ENCODE results near the gene PCDHA6. TPM values are rescaled to one million over a fixed set of nuclear protein-coding genes. Genes with fewer than 3 reads are reported as not detected.
"Not testable (repeated sequence)": the region's sequence is repeated elsewhere in the genome, so short reads cannot be mapped to it uniquely, and the experiment has no call there.

The PCDHA6 gene
- total RNA-seq, 1 donor from 2014 or later, result 2.7 TPM

DNA sequence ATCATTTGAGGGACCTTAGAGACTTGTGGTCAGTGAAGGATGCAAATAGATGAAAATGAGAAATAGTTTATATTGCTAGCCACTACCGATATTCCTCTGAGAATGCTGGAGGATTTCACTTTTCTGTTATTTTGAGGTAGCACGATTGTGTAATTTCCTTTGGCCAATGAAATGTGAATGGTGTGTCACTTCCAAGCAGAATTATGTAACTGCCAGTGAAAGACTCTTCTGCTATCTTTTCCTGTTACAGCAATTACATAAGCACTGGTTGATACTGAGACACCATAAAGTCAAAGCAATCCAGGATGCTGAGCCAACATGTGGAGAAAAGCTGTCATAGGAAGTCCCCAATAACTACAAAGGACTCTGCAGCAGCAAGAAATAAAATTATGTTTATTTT is 36.7 kb upstream of the PCDHA6 start:
- no peak overlapping the region for H3K27ac Mint-ChIP-seq (ENCODE audit: unreplicated experiment)
- Histone ChIP-seq H4K20me1 (ENCODE audit: insufficient read depth, low read length) (no peaks in the 10 kb centered on the region), H3K27ac (ENCODE audit: low read depth, low read length) (no peak overlapping the region), H3K4me2 (ENCODE audit: low read length) (no peak overlapping the region), H3K9ac (ENCODE audit: low read length) (no peak overlapping the region), H3K4me1 (ENCODE audit: insufficient read depth, low read length) (no peaks in the 10 kb centered on the region), H3K27me3 (ENCODE audit: insufficient read depth, low read length) (no peaks in the 10 kb centered on the region), H3K4me3 (ENCODE audit: insufficient read depth, low read depth, low read length) (no peak overlapping the region), H3K36me3 (ENCODE audit: insufficient read depth, low read length) (no peaks in the 10 kb centered on the region), H3K9me3 (ENCODE audit: insufficient read depth, low read depth, low read length) (peaks cover 17% of the 10 kb centered on the region), H3K79me2 (ENCODE audit: insufficient read depth, low read length) (no peaks in the 10 kb centered on the region), H2AFZ (ENCODE audit: low read depth, low read length) (no peak overlapping the region)
- DNase-seq (ENCODE audit: low read depth) (no peak), FAIRE-seq (no peak)
- H3K27me3 Mint-ChIP-seq (ENCODE audit: low read depth, unreplicated experiment), result no peaks in the 10 kb centered on the region
- H3K4me1 Mint-ChIP-seq (ENCODE audit: low read depth, unreplicated experiment), result no peaks in the 10 kb centered on the region
- H3K9me3 Mint-ChIP-seq (ENCODE audit: unreplicated experiment), result peaks cover 23% of the 10 kb centered on the region
- peaks cover 9% of the 10 kb centered on the region for H3K36me3 Mint-ChIP-seq (ENCODE audit: low read depth, unreplicated experiment)
- no peak for TF ChIP-seq EZH2 (IDR thresholded peaks at IDR 0.05; ENCODE audit: insufficient read depth, low read length)
- TF ChIP-seq, protein P1, sequence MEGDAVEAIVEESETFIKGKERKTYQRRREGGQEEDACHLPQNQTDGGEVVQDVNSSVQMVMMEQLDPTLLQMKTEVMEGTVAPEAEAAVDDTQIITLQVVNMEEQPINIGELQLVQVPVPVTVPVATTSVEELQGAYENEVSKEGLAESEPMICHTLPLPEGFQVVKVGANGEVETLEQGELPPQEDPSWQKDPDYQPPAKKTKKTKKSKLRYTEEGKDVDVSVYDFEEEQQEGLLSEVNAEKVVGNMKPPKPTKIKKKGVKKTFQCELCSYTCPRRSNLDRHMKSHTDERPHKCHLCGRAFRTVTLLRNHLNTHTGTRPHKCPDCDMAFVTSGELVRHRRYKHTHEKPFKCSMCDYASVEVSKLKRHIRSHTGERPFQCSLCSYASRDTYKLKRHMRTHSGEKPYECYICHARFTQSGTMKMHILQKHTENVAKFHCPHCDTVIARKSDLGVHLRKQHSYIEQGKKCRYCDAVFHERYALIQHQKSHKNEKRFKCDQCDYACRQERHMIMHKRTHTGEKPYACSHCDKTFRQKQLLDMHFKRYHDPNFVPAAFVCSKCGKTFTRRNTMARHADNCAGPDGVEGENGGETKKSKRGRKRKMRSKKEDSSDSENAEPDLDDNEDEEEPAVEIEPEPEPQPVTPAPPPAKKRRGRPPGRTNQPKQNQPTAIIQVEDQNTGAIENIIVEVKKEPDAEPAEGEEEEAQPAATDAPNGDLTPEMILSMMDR (IDR thresholded peaks at IDR 0.05; ENCODE audit: insufficient read depth, low read depth, low read length), result no peak
- H3K4me3 Mint-ChIP-seq (ENCODE audit: unreplicated experiment), result no peak overlapping the region

DNA sequence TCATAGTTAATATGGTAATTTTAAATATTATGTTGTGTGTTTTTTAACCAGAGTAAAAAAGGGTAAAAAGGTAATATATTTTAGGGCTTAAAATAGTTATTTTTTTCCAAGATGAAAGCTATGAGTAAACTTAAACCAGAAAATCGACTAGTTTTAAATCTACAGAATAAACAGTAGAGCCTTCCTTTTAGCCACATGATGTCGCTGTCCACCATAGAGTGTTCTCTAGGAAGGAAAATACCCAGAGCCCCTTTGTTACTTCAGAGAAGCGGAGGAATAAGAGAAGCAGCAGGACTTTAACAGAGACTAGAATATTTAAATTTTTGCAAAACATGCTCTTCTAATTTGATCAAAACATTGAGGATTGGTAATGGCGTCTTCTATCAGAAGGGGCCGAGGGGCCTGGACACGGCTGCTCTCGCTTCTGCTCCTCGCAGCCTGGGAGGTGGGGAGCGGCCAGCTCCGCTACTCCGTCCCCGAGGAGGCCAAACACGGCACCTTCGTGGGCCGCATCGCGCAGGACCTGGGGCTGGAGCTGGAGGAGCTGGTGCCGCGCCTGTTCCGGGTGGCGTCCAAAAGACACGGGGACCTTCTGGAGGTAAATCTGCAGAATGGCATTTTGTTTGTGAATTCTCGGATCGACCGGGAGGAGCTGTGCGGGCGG is 33.0 kb upstream of the PCDHA6 start, which contains the start of gene PCDHA2:
Gene PCDHA2 (plus strand): TSS at position 258 of the 664 bp plus-strand sequence.
- no peak within 1 kb of the TSS for H3K4me2 ChIP-seq (ENCODE audit: low read length)
- peaks cover 10% of the 10 kb centered on the region for H3K36me3 Mint-ChIP-seq (ENCODE audit: low read depth, unreplicated experiment)
- peaks cover 14% of the 10 kb centered on the region for H3K9me3 Mint-ChIP-seq (ENCODE audit: unreplicated experiment)
- peaks cover 10% of the 10 kb centered on the region for H3K9me3 ChIP-seq (ENCODE audit: insufficient read depth, low read depth, low read length)
- H3K4me1 ChIP-seq (ENCODE audit: insufficient read depth, low read length), result no peaks in the 10 kb centered on the region
- DNase-seq (ENCODE audit: low read depth) (no peak), FAIRE-seq (no peak)
- H3K27ac ChIP-seq (ENCODE audit: low read depth, low read length), result no peak within 1 kb of the TSS
- H3K4me1 Mint-ChIP-seq (ENCODE audit: low read depth, unreplicated experiment), result no peaks in the 10 kb centered on the region
- H3K27me3 ChIP-seq (ENCODE audit: insufficient read depth, low read length), result no peaks in the 10 kb centered on the region
- H4K20me1 ChIP-seq (ENCODE audit: insufficient read depth, low read length), result no peaks in the 10 kb centered on the region
- H3K27me3 Mint-ChIP-seq (ENCODE audit: low read depth, unreplicated experiment), result no peaks in the 10 kb centered on the region
- TF ChIP-seq, protein P1 (IDR thresholded peaks at IDR 0.05; ENCODE audit: insufficient read depth, low read depth, low read length), result no peak
- no peak for TF ChIP-seq EZH2 (IDR thresholded peaks at IDR 0.05; ENCODE audit: insufficient read depth, low read length)
- peak within 1 kb of the TSS; percentile 89 for H3K4me3 Mint-ChIP-seq (ENCODE audit: unreplicated experiment)
- no peak within 1 kb of the TSS for H3K4me3 ChIP-seq (ENCODE audit: insufficient read depth, low read depth, low read length)
- no peak within 1 kb of the TSS for H3K9ac ChIP-seq (ENCODE audit: low read length)
- no peak within 1 kb of the TSS for H3K27ac Mint-ChIP-seq (ENCODE audit: unreplicated experiment)
- H3K79me2 ChIP-seq (ENCODE audit: insufficient read depth, low read length), result no peaks in the 10 kb centered on the region
- H2AFZ ChIP-seq (ENCODE audit: low read depth, low read length), result no peak within 1 kb of the TSS
- H3K36me3 ChIP-seq (ENCODE audit: insufficient read depth, low read length), result no peaks in the 10 kb centered on the region

DNA sequence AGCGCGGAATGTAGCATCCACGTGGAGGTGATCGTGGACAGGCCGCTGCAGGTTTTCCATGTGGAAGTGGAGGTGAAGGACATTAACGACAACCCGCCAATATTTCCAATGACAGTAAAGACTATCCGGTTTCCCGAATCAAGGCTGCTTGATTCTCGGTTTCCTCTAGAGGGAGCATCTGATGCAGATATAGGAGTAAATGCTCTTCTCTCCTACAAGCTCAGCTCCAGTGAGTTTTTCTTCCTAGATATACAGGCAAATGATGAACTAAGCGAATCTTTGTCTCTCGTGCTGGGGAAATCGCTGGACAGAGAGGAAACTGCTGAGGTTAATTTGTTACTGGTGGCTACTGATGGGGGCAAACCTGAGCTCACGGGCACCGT is 32.5 kb upstream of the PCDHA6 start:
- Mint-ChIP-seq H3K27ac (ENCODE audit: unreplicated experiment) (no peak overlapping the region), H3K27me3 (ENCODE audit: low read depth, unreplicated experiment) (no peaks in the 10 kb centered on the region), H3K4me3 (ENCODE audit: unreplicated experiment) (peak overlapping the region; percentile 89), H3K36me3 (ENCODE audit: low read depth, unreplicated experiment) (peaks cover 10% of the 10 kb centered on the region), H3K4me1 (ENCODE audit: low read depth, unreplicated experiment) (no peaks in the 10 kb centered on the region), H3K9me3 (ENCODE audit: unreplicated experiment) (peaks cover 14% of the 10 kb centered on the region)
- no peak for TF ChIP-seq EZH2 (IDR thresholded peaks at IDR 0.05; ENCODE audit: insufficient read depth, low read length)
- FAIRE-seq, result no peak
- no peak overlapping the region for H3K9ac ChIP-seq (ENCODE audit: low read length)
- H3K27me3 ChIP-seq (ENCODE audit: insufficient read depth, low read length), result no peaks in the 10 kb centered on the region
- no peak overlapping the region for H3K27ac ChIP-seq (ENCODE audit: low read depth, low read length)
- no peaks in the 10 kb centered on the region for H3K36me3 ChIP-seq (ENCODE audit: insufficient read depth, low read length)
- H3K9me3 ChIP-seq (ENCODE audit: insufficient read depth, low read depth, low read length), result peaks cover 10% of the 10 kb centered on the region
- H3K79me2 ChIP-seq (ENCODE audit: insufficient read depth, low read length), result no peaks in the 10 kb centered on the region
- H3K4me2 ChIP-seq (ENCODE audit: low read length), result no peak overlapping the region
- H4K20me1 ChIP-seq (ENCODE audit: insufficient read depth, low read length), result no peaks in the 10 kb centered on the region
- no peak overlapping the region for H2AFZ ChIP-seq (ENCODE audit: low read depth, low read length)
- H3K4me3 ChIP-seq (ENCODE audit: insufficient read depth, low read depth, low read length), result no peak overlapping the region
- H3K4me1 ChIP-seq (ENCODE audit: insufficient read depth, low read length), result no peaks in the 10 kb centered on the region
- no peak for DNase-seq (ENCODE audit: low read depth)

DNA sequence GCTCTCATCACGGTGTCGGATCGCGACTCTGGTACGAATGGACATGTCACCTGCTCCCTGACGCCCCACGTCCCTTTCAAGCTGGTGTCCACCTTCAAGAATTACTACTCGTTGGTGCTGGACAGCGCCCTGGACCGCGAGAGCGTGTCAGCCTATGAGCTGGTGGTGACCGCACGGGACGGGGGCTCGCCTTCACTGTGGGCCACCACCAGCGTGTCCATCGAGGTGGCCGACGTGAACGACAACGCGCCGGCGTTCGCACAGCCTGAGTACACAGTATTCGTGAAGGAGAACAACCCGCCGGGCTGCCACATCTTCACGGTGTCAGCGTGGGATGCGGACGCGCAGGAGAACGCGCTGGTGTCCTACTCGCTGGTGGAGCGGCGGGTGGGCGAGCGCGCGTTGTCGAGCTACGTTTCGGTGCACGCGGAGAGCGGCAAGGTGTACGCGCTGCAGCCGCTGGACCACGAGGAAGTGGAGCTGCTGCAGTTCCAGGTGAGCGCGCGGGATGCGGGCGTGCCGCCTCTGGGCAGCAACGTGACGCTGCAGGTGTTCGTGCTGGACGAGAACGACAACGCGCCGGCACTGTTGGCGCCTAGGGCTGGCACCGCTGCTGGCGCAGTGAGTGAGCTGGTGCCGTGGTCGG is 31.6 kb upstream of the PCDHA6 start:
- peaks cover 10% of the 10 kb centered on the region for H3K9me3 ChIP-seq (ENCODE audit: insufficient read depth, low read depth, low read length)
- H3K4me2 ChIP-seq (ENCODE audit: low read length); H3K27me3 Mint-ChIP-seq (ENCODE audit: low read depth, unreplicated experiment); H3K79me2 ChIP-seq (ENCODE audit: insufficient read depth, low read length); H3K4me1 Mint-ChIP-seq (ENCODE audit: low read depth, unreplicated experiment); H3K4me1 ChIP-seq (ENCODE audit: insufficient read depth, low read length); H3K4me3 ChIP-seq (ENCODE audit: insufficient read depth, low read depth, low read length); H3K27me3 ChIP-seq (ENCODE audit: insufficient read depth, low read length); H3K36me3 ChIP-seq (ENCODE audit: insufficient read depth, low read length); H4K20me1 ChIP-seq (ENCODE audit: insufficient read depth, low read length); FAIRE-seq; H2AFZ ChIP-seq (ENCODE audit: low read depth, low read length); H3K4me3 Mint-ChIP-seq (ENCODE audit: unreplicated experiment); H3K27ac Mint-ChIP-seq (ENCODE audit: unreplicated experiment); DNase-seq (ENCODE audit: low read depth); H3K9ac ChIP-seq (ENCODE audit: low read length); H3K27ac ChIP-seq (ENCODE audit: low read depth, low read length): not testable (repeated sequence)
- peaks cover 18% of the 10 kb centered on the region for H3K9me3 Mint-ChIP-seq (ENCODE audit: unreplicated experiment)
- H3K36me3 Mint-ChIP-seq (ENCODE audit: low read depth, unreplicated experiment), result peaks cover 14% of the 10 kb centered on the region
